Heart left ventricle (tissue), 13 donors: Measurements from ENCODE around the gene FAM229A.

Source experiments
- CTCF ChIP-seq, 12 donors: fragments of 200-600 bp; sonication (generic) in 4 of 12; IDR thresholded peaks; one replicate each; pipeline versions ENCODE4 v1.5.0 to v1.8.0; 2018 to 2022; ENCODE audit warnings: antibody characterized with exemption in 12 of 12, mild to moderate bottlenecking in 5 of 12
- POLR2A ChIP-seq, 2 donors: fragments of 450-650 bp; IDR thresholded peaks; one replicate each; pipeline ENCODE4 v1.6.1; 2017; ENCODE audit warnings: antibody characterized with exemption in 2 of 2, mild to moderate bottlenecking in 2 of 2, moderate library complexity in 2 of 2
- donor health status: ischemic (EF 13 %, LVEDD 7.1; RV severe dilation, severe dysfunction).
- donor health status: DM: no; HTN: yes; CAD: no.
- donor health status: DM: no; HTN: no; CAD: no.
- donor health status: ischemic (EF 25% LVEDD 6.9; RV normal size, moderate dysfunction).
- donor health status: ischemic (EF 25% LVEDD 5.7; RV mildly dilated, moderate dysfunction).
- donor health status: ischemic (EF 35%, LVEDD 5.7; RV mildly dilated, moderate dysfunction).
- donor health status: nonischemic (EF 11% LVEDD 7.7; RV severe dilation, severe dysfunction).
- donor health status: DM: yes; HTN: yes; CAD: no.
- donor health status: PGD.
- donor health status: ischemic (EF 29% LVEDD 5.4; RV normal size, mild dysfunction).
- donor health status: nonischemic (EF 23%, LVEDD 6.1; RV moderate dilation, normal function).

- no peak for TF ChIP-seq POLR2A (IDR thresholded peaks at IDR 0.05)
- no peak for TF ChIP-seq CTCF (IDR thresholded peaks at IDR 0.05)
These were observed 31.6 kb downstream of the FAM229A start for GRCh38 chr1:32330558-32331151.
